Measurements from ENCODE around the gene MRPS31. TPM values are rescaled to one million over a fixed set of nuclear protein-coding genes. Genes with fewer than 3 reads are reported as not detected.
"Not testable (repeated sequence)": the region's sequence is repeated elsewhere in the genome, so short reads cannot be mapped to it uniquely, and the experiment has no call there.

The MRPS31 gene
- total RNA-seq, 4 donors from 2014 or later = 12.2 to 24.3 (median 22.1) TPM

DNA sequence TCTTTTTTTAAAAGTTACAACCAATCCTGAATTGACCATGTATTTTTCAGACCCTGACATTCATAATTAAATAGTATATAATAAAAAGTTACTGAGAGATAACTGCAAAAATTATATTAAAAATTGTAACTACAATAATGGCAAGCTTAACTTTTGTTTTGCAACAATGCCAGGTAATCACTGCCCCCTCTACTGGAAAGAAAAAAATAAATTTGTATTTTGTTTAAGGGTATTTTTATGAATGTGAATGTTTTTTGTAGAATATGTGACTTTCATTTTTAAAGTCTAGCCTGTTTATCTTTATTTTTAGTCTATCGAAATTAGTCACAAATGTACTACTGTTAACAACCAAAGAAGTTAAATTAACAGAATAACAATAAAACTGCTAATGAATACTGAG lies 21.7 kb downstream of the MRPS31 start:
- H3K4me3 ChIP-seq = no peak overlapping the region
- no peak for DNase-seq (ENCODE audit: low spot score in 2 of 2)
- no peak overlapping the region for H3K27ac ChIP-seq
- peaks cover 0 to 79% (median 0%) of the 10 kb centered on the region in 3 donors for H3K36me3 ChIP-seq
- H3K27me3 ChIP-seq = no peaks in the 10 kb centered on the region
- WGBS, 2 donors = 88 to 94% methylated on average over 1 of the region's 1 CpG
- TF ChIP-seq CTCF (IDR thresholded peaks at IDR 0.05) = no peak
- H3K9me3 ChIP-seq = no peaks in the 10 kb centered on the region
- H3K4me1 ChIP-seq = no peaks in the 10 kb centered on the region

- H3K4me3 ChIP-seq; H3K27me3 ChIP-seq; H3K27ac ChIP-seq; H3K9me3 ChIP-seq; DNase-seq (ENCODE audit: low spot score in 2 of 2); H3K4me1 ChIP-seq: not testable (repeated sequence)
- H3K36me3 ChIP-seq = peaks cover 0 to 24% (median 0%) of the 10 kb centered on the region in 3 donors
- 69 to 77% methylated on average over 9 to 11 of the region's 11 CpGs for WGBS, 2 donors
Measured at GRCh38 chr13:40735232-40735548, 35.8 kb downstream of the MRPS31 start.

- not testable (repeated sequence) for H3K4me1 ChIP-seq; H3K27me3 ChIP-seq; DNase-seq (ENCODE audit: low spot score in 2 of 2); H3K4me3 ChIP-seq; H3K27ac ChIP-seq; H3K9me3 ChIP-seq
- WGBS, 2 donors = 94% methylated on average over 24 of the region's 24 CpGs
- H3K36me3 ChIP-seq = peaks cover 0 to 29% (median 0%) of the 10 kb centered on the region in 3 donors
Measured at GRCh38 chr13:40734536-40735231, 36.3 kb downstream of the MRPS31 start.

DNA sequence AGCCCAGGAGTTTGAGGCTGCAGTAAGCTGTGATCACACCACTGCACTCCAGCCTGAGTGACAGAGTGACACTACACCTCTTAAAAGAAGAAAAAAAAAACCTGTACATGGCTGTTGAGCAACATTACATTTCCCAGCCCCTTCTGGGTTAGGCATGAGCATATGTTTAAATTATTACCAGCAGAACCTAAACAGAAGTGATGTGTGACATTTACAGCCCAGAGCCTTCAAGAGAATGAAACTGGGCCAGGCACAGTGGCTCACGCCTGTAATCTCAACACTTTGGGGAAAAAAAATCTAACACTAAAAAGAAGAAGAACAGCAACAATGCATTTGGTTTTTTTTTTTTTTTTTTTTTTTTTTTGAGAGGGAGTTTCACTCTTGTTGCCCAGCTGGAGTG lies 38.3 kb downstream of the MRPS31 start:
- H3K9me3 ChIP-seq = no peaks in the 10 kb centered on the region
- TF ChIP-seq CTCF (IDR thresholded peaks at IDR 0.05) (no peak), POLR2A (IDR thresholded peaks at IDR 0.05) (no peak), EP300 (IDR thresholded peaks at IDR 0.05) (no peak)
- no peaks in the 10 kb centered on the region for H3K27me3 ChIP-seq
- no peak overlapping the region for H3K27ac ChIP-seq
- no peaks in the 10 kb centered on the region for H3K4me1 ChIP-seq
- no peak for DNase-seq (ENCODE audit: low spot score in 2 of 2)
- no peak overlapping the region for H3K4me3 ChIP-seq
- 98 to 100% methylated on average over 1 of the region's 1 CpG for WGBS, 2 donors
- H3K36me3 ChIP-seq = peaks cover 0 to 49% (median 3%) of the 10 kb centered on the region in 3 donors

DNA sequence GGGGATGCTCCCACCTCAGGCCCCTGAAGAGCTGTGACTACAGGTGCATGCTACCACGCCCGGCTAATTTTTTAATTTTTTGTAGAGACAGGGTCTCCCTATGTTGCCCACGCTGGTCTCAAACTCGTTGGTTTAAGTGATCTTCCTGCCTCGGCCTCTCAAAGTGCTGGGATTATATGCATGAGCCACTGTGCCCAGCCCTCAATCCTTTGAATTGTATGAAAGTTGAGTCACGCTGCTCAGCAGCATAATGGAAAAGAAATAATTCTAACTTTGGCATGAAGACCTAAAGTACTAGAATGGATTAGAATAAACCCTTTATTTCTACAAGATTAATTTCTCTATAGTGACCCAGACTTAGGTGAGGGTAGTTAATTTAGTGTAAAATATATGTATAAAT lies 42.4 kb downstream of the MRPS31 start:
- DNase-seq (ENCODE audit: low spot score in 2 of 2) = no peak
- 94 to 95% methylated on average over 6 of the region's 6 CpGs for WGBS, 2 donors
- Histone ChIP-seq H3K4me1 (no peaks in the 10 kb centered on the region), H3K27me3 (no peaks in the 10 kb centered on the region), H3K4me3 (no peak overlapping the region), H3K9me3 (no peaks in the 10 kb centered on the region), H3K36me3 (peaks cover 0 to 72% (median 3%) of the 10 kb centered on the region in 3 donors), H3K27ac (no peak overlapping the region)
- TF ChIP-seq POLR2A (IDR thresholded peaks at IDR 0.05) = no peak
- no peak for TF ChIP-seq CTCF (IDR thresholded peaks at IDR 0.05)
- TF ChIP-seq EP300 (IDR thresholded peaks at IDR 0.05) = no peak

DNA sequence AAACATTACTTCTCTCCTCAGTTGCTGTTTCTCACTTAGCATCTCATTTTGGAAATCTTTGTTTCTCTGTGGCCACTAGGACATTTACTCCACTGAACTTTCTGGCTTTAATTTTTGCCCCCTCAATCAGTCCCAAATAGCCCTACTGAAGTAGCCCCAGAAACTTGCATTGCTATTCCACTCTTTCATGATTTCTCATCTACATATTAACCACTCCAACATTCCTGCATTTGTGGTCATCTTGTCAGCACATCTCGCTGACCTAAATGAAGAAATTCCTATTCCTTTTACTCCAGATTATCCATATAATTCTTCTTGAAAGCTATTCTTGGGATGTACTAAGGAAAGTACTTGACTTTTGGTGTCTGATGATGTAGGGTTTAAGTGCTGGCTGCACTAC lies 56.6 kb downstream of the MRPS31 start:
- H3K4me1 ChIP-seq; H3K27ac ChIP-seq; DNase-seq (ENCODE audit: low spot score in 2 of 2); H3K27me3 ChIP-seq; H3K4me3 ChIP-seq: not testable (repeated sequence)
- H3K36me3 ChIP-seq = peaks cover 0 to 71% (median 0%) of the 10 kb centered on the region in 3 donors
- no CpG with 5 or more reads among the region's 1 CpG for WGBS, 2 donors
- H3K9me3 ChIP-seq = peaks cover 0 to 38% (median 3%) of the 10 kb centered on the region in 4 donors

- DNase-seq (ENCODE audit: low spot score in 2 of 2) = no peak
- 91 to 92% methylated on average over 2 of the region's 2 CpGs for WGBS, 2 donors
- H3K27ac ChIP-seq = no peak overlapping the region
- H3K4me3 ChIP-seq = no peak overlapping the region
- H3K27me3 ChIP-seq = no peaks in the 10 kb centered on the region
- no peaks in the 10 kb centered on the region for H3K36me3 ChIP-seq
- H3K4me1 ChIP-seq = no peaks in the 10 kb centered on the region
- H3K9me3 ChIP-seq = peaks cover 0 to 63% (median 12%) of the 10 kb centered on the region in 4 donors
- no peak for TF ChIP-seq POLR2A (IDR thresholded peaks at IDR 0.05)
- TF ChIP-seq CTCF (IDR thresholded peaks at IDR 0.05) = no peak
- TF ChIP-seq EP300 (IDR thresholded peaks at IDR 0.05) = no peak
Measured at GRCh38 chr13:40706439-40706838, 64.6 kb downstream of the MRPS31 start.

Measured in tibial nerve (tissue), 4 donors.